K562 (cell line): ENCODE results near the gene NDUFA5. TPM values are rescaled to one million over a fixed set of nuclear protein-coding genes. Genes with fewer than 3 reads are reported as not detected.
A peak's percentile ranks its signal among the peaks of the same experiment; 100 is the strongest.

Experiments used
- ARHGAP35 ChIP-seq: fragments of 450-650 bp; IDR thresholded peaks from 2 replicates; pipeline ENCODE4 v1.6.1; 2018; ENCODE audit not compliant: partially characterized antibody
- BMI1 ChIP-seq: fragments of 150-350 bp; IDR thresholded peaks from 2 replicates; pipeline ENCODE4 v1.6.1; 2014; ENCODE audit warnings: low read length
- DIDO1 ChIP-seq: fragments of 450-650 bp; IDR thresholded peaks from 2 replicates; pipeline ENCODE4 v1.6.1; 2016; ENCODE audit warnings: low read depth, missing biosample characterization, missing genetic modification characterization
- EGR1 ChIP-seq: fragments of 450-650 bp; conservative IDR thresholded peaks from 2 replicates; pipeline ENCODE4 v1.6.1; 2017; ENCODE audit warnings: mild to moderate bottlenecking
- EZH2 ChIP-seq: IDR thresholded peaks from 2 replicates; pipeline ENCODE4 v1.6.1; 2012; ENCODE audit warnings: low read depth, mild to moderate bottlenecking, inconsistent platforms, low read length, borderline replicate concordance
- KHSRP ChIP-seq: fragments of 450-650 bp; IDR thresholded peaks from 2 replicates; pipeline ENCODE4 v1.6.1; 2017
- KLF16 ChIP-seq: IDR thresholded peaks from 2 replicates; pipeline ENCODE4 v1.6.1; 2016; ENCODE audit warnings: antibody characterized with exemption
- MEIS2 ChIP-seq: fragments of 450-650 bp; IDR thresholded peaks from 2 replicates; pipeline ENCODE4 v1.6.1; 2014; ENCODE audit warnings: mild to moderate bottlenecking; ENCODE audit not compliant: partially characterized antibody
- NCOA1 ChIP-seq: fragments of 450-650 bp; IDR thresholded peaks from 2 replicates; pipeline ENCODE4 v1.6.1; 2016; ENCODE audit warnings: low read depth
- PURB ChIP-seq: sonication (generic); formaldehyde crosslinking; IDR thresholded peaks from 2 replicates; pipeline ENCODE4 v1.9.0; 2021; ENCODE audit warnings: low read depth, mild to moderate bottlenecking, missing genetic modification reagents
- SMARCA4 ChIP-seq: fragments of 450-650 bp; IDR thresholded peaks from 2 replicates; pipeline ENCODE4 v1.6.1; 2016
- SMARCB1 ChIP-seq: IDR thresholded peaks from 2 replicates; pipeline ENCODE4 v1.6.1; 2011; ENCODE audit warnings: improper control_type of control experiment, low read depth; ENCODE audit not compliant: insufficient read length
- SMARCE1 ChIP-seq: fragments of 450-650 bp; IDR thresholded peaks from 2 replicates; pipeline ENCODE4 v1.7.1; 2016; ENCODE audit warnings: mild to moderate bottlenecking
- ZFPM2 ChIP-seq: fragments of 250-450 bp; sonication (Bioruptor Pico); IDR thresholded peaks from 2 replicates; pipeline ENCODE4 v1.5.1; 2022; ENCODE audit warnings: mild to moderate bottlenecking
- ZNF175 ChIP-seq: fragments of 200-800 bp; sonication (Bioruptor generic); IDR thresholded peaks from 2 replicates; pipeline ENCODE4 v1.6.1; 2016; ENCODE audit warnings: low read depth, mild to moderate bottlenecking, missing genetic modification characterization, missing compliant biosample characterization
- ZNF41 ChIP-seq: fragments of 250-450 bp; sonication (Bioruptor Pico); conservative IDR thresholded peaks from 2 replicates; pipeline ENCODE4 v1.4.0; 2020; ENCODE audit warnings: mild to moderate bottlenecking
- ZNF431 ChIP-seq: sonication (generic); formaldehyde crosslinking; IDR thresholded peaks from 2 replicates; pipeline ENCODE4 v1.8.0; 2022; ENCODE audit warnings: mild to moderate bottlenecking, missing genetic modification reagents
- ZNF561 ChIP-seq: fragments of 450-650 bp; formaldehyde crosslinking; conservative IDR thresholded peaks from 2 replicates; pipeline ENCODE4 v1.4.0; 2020; ENCODE audit warnings: mild to moderate bottlenecking, moderate library complexity
- ZNF780A ChIP-seq: fragments of 250-450 bp; sonication (Bioruptor Pico); IDR thresholded peaks from 2 replicates; pipeline ENCODE4 v1.5.0; 2021; ENCODE audit warnings: mild to moderate bottlenecking
- polyA plus RNA-seq, 8 experiments: library from polyadenylated mRNA; depleted of rRNA in 4 of 8; stranded (reverse) in 5 of 8; unstranded in 3 of 8; fragments of >200 nt; fragmentation: Nextera tagmentation in 2 of 8; fragmentation: Illumina TruSeq in 1 of 8; extraction: Ambion mirVana in 2 of 8; extraction: Trizol in 1 of 8; gene quantifications; 2 replicates each; pipeline versions ENCODE4 v1.2.1 to v1.2.3, GENCODE V29; 2011 to 2014; ENCODE audit warnings: inconsistent platforms in 1 of 8, missing spikeins in 1 of 8
- total RNA-seq, 7 experiments: library from RNA; depleted of rRNA in 6 of 7; stranded (reverse); fragments of >200 nt in 6 of 7; fragmentation: Illumina TruSeq in 2 of 7; extraction: Trizol in 2 of 7; gene quantifications; 2 replicates each; pipeline versions ENCODE4 v1.2.1 to v1.2.3, GENCODE V29; 2011 to 2021; ENCODE audit warnings: low replicate concordance in 1 of 7
- TF ChIP-seq, protein P1 (sequence below): fragments of 250-450 bp; sonication (Bioruptor Pico); IDR thresholded peaks from 2 replicates; pipeline ENCODE4 v1.4.0; 2020; ENCODE audit warnings: mild to moderate bottlenecking
- TF ChIP-seq, protein P2 (sequence below): fragments of 250-450 bp; sonication (Bioruptor Pico); IDR thresholded peaks from 2 replicates; pipeline ENCODE4 v1.8.0; 2022; ENCODE audit warnings: moderate library complexity, mild to moderate bottlenecking, inconsistent platforms
- TF ChIP-seq, protein P3 (sequence below): fragments of 450-650 bp; conservative IDR thresholded peaks from 2 replicates; pipeline ENCODE4 v1.6.1; 2016; ENCODE audit warnings: missing genetic modification characterization, low read depth, mild to moderate bottlenecking, missing compliant biosample characterization, moderate library complexity
- TF ChIP-seq, protein P4 (sequence below): fragments of 250-450 bp; sonication (Bioruptor Pico); IDR thresholded peaks from 2 replicates; pipeline ENCODE4 v1.5.1; 2021; ENCODE audit warnings: mild to moderate bottlenecking
- TF ChIP-seq, protein P5 (sequence below): sonication (generic); formaldehyde crosslinking; IDR thresholded peaks from 2 replicates; pipeline ENCODE4 v1.8.1; 2023; ENCODE audit warnings: mild to moderate bottlenecking, missing genetic modification reagents

NDUFA5 gene
- total and polyA plus RNA-seq, 9 of the 15 experiments (the other 6 are each of a cell fraction or from before 2014, with no cell fraction given): 155 to 677 (median 269) TPM

DNA sequence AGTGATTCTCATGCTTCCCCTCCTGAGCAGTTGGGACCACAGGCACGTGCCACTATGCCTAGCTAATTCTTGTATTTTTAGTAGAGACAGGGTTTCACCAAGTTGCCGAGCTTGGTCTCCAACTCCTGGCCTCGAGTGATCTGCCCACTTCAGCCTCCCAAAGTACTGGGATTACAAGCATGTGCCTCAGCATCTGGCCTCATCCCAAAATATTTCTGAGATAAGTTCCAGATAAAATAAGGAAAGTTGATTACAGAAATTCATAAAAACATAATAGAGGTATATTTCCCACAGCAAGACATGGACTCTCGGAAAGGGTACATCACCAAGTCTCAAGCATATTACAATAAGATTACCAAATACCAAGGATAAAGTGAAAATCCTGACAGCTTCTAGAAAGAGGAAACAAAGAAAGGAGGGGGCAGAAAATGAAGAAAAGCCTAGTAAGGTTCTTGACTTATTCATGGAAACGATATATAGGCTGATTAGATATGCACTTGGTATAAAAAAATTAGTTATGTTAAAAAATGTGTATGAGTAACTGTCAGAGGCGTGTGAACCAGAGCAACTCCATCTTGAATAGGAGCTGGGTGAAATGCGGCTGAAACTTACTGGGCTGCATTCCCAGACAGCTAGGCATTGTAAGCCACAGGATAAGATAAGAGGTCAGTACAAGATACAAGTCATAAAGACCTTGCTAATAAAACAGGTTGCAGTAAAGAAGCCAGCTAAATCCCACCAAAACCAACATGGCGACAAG is 58.2 kb downstream of the NDUFA5 start (continued):
- TF ChIP-seq, protein P1, sequence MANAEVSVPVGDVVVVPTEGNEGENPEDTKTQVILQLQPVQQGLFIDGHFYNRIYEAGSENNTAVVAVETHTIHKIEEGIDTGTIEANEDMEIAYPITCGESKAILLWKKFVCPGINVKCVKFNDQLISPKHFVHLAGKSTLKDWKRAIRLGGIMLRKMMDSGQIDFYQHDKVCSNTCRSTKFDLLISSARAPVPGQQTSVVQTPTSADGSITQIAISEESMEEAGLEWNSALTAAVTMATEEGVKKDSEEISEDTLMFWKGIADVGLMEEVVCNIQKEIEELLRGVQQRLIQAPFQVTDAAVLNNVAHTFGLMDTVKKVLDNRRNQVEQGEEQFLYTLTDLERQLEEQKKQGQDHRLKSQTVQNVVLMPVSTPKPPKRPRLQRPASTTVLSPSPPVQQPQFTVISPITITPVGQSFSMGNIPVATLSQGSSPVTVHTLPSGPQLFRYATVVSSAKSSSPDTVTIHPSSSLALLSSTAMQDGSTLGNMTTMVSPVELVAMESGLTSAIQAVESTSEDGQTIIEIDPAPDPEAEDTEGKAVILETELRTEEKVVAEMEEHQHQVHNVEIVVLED (CRISPR knock-in tag): peak; percentile 79
- TF ChIP-seq ZNF780A (CRISPR knock-in tag) (no peak; the same call in 1 of the 2 replicates), SMARCE1 (no peak), DIDO1 (peak; percentile 81), ZNF561 (CRISPR knock-in tag) (peak; percentile 82), KLF16 (no peak), SMARCB1 (no peak), ARHGAP35 (no peak), ZNF431 (CRISPR knock-in tag) (no peak), SMARCA4 (no peak), ZNF175 (CRISPR knock-in tag) (peak; percentile 99), EZH2 (no peak), ZNF41 (peak; percentile 96), ZFPM2 (CRISPR knock-in tag) (peak; percentile 95), EGR1 (no peak), MEIS2 (no peak), BMI1 (no peak), KHSRP (no peak), PURB (CRISPR knock-in tag) (no peak), NCOA1 (no peak)
- TF ChIP-seq, protein P2, sequence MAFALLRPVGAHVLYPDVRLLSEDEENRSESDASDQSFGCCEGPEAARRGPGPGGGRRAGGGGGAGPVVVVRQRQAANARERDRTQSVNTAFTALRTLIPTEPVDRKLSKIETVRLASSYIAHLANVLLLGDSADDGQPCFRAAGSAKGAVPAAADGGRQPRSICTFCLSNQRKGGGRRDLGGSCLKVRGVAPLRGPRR (CRISPR knock-in tag): peak; percentile 93
- TF ChIP-seq, protein P3, sequence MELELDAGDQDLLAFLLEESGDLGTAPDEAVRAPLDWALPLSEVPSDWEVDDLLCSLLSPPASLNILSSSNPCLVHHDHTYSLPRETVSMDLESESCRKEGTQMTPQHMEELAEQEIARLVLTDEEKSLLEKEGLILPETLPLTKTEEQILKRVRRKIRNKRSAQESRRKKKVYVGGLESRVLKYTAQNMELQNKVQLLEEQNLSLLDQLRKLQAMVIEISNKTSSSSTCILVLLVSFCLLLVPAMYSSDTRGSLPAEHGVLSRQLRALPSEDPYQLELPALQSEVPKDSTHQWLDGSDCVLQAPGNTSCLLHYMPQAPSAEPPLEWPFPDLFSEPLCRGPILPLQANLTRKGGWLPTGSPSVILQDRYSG (tag): peak; percentile 96
- TF ChIP-seq, protein P4, sequence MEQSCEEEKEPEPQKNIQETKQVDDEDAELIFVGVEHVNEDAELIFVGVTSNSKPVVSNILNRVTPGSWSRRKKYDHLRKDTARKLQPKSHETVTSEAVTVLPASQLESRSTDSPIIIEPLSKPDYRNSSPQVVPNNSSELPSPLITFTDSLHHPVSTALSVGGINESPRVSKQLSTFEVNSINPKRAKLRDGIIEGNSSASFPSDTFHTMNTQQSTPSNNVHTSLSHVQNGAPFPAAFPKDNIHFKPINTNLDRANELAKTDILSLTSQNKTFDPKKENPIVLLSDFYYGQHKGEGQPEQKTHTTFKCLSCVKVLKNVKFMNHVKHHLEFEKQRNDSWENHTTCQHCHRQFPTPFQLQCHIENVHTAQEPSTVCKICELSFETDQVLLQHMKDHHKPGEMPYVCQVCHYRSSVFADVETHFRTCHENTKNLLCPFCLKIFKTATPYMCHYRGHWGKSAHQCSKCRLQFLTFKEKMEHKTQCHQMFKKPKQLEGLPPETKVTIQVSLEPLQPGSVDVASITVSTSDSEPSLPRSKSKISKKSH (CRISPR knock-in tag): peak; percentile 36; the same call in 1 of the 2 replicates
- TF ChIP-seq, protein P5, sequence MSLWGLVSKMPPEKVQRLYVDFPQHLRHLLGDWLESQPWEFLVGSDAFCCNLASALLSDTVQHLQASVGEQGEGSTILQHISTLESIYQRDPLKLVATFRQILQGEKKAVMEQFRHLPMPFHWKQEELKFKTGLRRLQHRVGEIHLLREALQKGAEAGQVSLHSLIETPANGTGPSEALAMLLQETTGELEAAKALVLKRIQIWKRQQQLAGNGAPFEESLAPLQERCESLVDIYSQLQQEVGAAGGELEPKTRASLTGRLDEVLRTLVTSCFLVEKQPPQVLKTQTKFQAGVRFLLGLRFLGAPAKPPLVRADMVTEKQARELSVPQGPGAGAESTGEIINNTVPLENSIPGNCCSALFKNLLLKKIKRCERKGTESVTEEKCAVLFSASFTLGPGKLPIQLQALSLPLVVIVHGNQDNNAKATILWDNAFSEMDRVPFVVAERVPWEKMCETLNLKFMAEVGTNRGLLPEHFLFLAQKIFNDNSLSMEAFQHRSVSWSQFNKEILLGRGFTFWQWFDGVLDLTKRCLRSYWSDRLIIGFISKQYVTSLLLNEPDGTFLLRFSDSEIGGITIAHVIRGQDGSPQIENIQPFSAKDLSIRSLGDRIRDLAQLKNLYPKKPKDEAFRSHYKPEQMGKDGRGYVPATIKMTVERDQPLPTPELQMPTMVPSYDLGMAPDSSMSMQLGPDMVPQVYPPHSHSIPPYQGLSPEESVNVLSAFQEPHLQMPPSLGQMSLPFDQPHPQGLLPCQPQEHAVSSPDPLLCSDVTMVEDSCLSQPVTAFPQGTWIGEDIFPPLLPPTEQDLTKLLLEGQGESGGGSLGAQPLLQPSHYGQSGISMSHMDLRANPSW (CRISPR knock-in tag): no peak
